ENCODE results near the gene APOE.

- TF ChIP-seq CTCF (conservative IDR thresholded peaks at IDR 0.05; ENCODE audit: low read depth in 2 of 2), result no peak
- no peak for TF ChIP-seq REST (IDR thresholded peaks at IDR 0.05; ENCODE audit: unreplicated experiment)
- no peak for TF ChIP-seq JUNB (IDR thresholded peaks at IDR 0.05; ENCODE audit: unreplicated experiment)
- TF ChIP-seq ZNF114 (CRISPR knock-in tag; IDR thresholded peaks at IDR 0.05), result no peak
Observed at GRCh38 chr19:44867578-44867977, 38.0 kb upstream of the APOE start.

Measured in GM23338 (cell line).